Thyroid gland (tissue), 4 donors: ENCODE measurements around the gene TMTC3.

Experiments
- CTCF ChIP-seq, 6 experiments: fragments of 200-600 bp in 3 of 6; fragments of 450-650 bp in 3 of 6; sonication (generic) in 3 of 6; IDR thresholded peaks; one replicate each; pipeline ENCODE4 v1.5.1; 2016 to 2019; ENCODE audit warnings: antibody characterized with exemption in 6 of 6, mild to moderate bottlenecking in 2 of 6, inconsistent platforms in 1 of 6, moderate library complexity in 1 of 6
- POLR2A ChIP-seq, 2 donors: fragments of 450-650 bp; IDR thresholded peaks; one replicate each; pipeline ENCODE4 v1.6.1; 2017; ENCODE audit warnings: antibody characterized with exemption in 2 of 2, mild to moderate bottlenecking in 2 of 2, moderate library complexity in 1 of 2

GRCh38 chr12:88230271-88230670, 88.2 kb downstream of the TMTC3 start:
- TF ChIP-seq CTCF (IDR thresholded peaks at IDR 0.05) = no peak
- TF ChIP-seq POLR2A (IDR thresholded peaks at IDR 0.05) = no peak
